ENCODE measurements around the gene SLC2A2. TPM values are rescaled to one million over a fixed set of nuclear protein-coding genes. Genes with fewer than 3 reads are reported as not detected.
A peak's percentile ranks its signal among the peaks of the same experiment; 100 is the strongest.
"Not testable (repeated sequence)": the region's sequence is repeated elsewhere in the genome, so short reads cannot be mapped to it uniquely, and the experiment has no call there.

The SLC2A2 gene
- total RNA-seq, 2 donors from 2014 or later, result not detected

DNA sequence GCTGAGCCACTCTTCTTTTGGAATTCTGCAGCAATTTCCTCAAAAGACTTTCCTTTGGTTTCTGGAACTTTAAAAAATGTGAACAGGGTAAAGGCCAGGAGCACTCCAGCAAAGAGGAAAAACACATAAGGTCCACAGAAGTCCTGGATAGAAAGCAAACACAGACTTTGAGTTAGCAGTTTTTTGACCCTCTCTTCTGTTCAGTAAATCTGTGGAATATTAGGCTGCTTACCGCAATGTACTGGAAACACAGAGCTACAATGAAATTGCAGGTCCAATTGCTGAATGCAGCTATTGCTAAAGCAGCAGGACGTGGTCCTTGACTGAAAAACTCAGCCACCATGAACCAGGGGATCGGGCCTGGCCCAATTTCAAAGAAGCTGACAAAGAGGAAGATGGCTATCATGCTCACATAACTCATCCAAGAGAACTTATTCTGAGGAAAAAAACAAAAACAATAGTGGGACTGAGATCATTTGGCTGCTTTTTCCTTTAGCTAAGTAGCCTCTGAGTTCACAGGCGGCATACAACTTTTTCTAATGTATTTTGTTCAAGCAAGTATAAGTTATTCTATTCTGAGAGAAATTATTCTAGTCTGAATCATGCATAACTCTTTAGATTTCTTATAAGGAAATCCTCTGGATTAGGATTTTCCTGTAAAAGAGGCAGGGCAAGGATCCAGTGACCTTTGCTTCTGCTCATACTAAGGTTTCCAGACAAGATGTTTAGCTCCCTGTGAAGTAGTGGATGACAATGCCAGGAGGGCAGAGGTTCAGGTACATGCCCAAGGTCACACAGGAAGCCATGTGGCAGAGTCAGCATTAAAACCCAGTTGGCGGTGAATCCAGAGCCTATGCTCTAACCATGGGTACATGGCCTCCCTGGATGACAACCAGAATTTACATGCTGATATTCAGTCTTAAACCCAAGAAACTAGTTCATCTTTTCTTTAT, 28.3 kb downstream of the SLC2A2 start:
- ATAC-seq (peak; percentile 65), DNase-seq (peak in 1 of 2 donors; percentile 31)
- intact Hi-C loops (cut with DNase I, micrococcal nuclease), result no loop called here

DNA sequence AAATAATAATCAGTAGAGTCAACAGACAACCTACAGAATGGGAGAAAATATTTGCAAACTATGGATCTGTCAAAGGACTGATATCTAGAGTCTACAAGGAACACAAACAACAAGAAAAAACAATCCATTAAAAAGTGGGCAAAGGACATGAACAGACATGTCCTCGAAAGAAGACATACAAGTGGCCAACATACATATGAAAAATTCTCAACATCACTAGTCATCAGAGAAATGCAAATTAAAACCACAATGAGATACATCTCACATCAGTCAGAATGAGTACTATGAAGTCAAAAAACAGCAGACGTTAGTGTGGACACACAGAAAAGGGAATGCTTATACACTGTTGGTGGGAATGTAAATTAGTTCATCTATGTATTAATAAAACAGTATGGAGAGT, 33.7 kb downstream of the SLC2A2 start:
- intact Hi-C loops (cut with DNase I, micrococcal nuclease), result no loop called here
- DNase-seq (no peak), ATAC-seq (no peak)

DNA sequence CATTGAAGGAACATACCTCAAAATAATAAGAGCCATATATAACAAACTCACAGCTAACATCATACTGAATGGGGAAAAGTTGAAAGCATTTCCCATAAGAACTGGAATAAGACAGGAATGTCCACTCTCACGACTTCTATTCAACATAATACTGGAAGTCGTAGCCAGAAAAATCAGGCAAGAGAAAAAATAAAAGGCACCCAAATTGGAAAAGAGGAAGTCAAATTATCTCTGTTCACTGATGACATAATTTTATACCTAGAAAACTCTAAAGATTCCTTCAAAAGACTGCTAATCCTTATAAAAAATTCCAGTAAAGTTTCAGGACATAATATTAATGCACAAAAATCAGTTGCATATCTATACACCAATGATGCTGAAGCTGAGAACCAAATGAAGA, 34.9 kb downstream of the SLC2A2 start:
- DNase-seq (no peak), ATAC-seq (no peak)
- intact Hi-C loops (cut with DNase I, micrococcal nuclease), result no loop called here

DNA sequence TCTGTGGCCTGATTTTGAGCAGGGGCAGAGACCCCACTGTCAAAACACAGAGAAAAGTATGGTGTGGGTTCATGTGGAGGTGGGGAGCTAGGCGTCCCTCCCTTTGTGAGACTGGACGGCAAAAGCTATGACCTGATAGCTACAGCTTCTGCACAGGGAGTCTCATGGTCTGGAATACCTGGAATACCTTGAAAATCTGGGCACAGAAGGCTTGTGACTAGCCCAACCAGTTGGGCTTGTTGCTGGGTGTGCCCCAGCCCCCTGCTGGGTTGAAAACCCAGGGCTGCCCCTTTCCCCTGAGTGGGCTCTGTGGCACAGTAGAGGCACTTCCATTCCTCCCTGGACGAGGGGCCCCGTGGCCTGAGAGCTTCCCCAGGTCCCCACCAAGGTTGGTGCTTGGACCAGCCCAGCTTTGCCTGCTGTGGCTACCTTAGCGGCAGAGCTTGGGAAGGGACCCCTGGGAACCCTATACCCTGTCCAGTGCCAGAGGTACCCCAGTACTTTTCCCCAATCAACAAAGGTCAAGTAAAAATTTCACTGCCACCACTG, 37.3 kb downstream of the SLC2A2 start:
- DNase-seq (no peak), ATAC-seq (no peak)
- intact Hi-C loops (cut with DNase I, micrococcal nuclease), result no loop called here

DNA sequence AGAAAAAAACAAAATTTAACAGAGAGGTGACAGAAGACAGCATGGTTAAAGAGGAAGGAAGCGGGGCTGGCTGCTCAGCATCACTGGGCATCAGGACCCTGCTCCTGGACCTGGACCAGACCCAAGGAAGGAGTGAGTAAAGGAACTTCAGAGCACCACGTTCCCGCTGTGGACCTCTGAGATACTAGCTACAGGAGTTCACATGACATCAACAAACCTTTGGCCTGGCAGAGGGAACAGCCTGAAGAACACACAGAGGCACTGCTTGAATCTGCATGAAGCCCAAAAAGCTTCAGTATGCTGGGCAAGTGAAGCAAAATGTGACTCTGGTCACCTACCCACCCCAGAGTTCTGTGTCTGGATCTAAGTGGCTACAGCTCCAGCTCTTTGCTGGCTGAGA, 38.1 kb downstream of the SLC2A2 start:
- intact Hi-C loops (cut with DNase I, micrococcal nuclease), result no loop called here
- DNase-seq (no peak), ATAC-seq (no peak)

DNA sequence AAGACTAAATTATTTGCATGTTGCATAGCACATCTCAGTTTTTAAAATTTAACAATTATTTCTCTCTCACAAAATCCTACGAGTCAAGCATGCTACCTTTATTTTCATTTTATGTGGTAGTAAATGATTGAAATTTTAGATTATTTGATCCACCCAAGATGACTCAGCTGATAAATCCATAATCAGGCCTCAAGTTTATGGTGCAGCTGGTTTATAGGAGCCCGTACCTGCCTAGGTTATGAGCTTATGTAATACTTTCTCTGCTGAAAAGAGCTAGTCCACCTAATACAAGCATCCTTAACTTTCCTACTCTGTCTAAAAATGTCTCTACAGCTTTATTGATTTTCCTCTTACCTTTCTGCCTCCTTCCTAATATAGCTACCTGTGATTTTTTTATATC, 41.2 kb downstream of the SLC2A2 start:
- ATAC-seq, result peak; percentile 99
- intact Hi-C loops (cut with DNase I, micrococcal nuclease), result no loop called here
- DNase-seq, result no peak

DNA sequence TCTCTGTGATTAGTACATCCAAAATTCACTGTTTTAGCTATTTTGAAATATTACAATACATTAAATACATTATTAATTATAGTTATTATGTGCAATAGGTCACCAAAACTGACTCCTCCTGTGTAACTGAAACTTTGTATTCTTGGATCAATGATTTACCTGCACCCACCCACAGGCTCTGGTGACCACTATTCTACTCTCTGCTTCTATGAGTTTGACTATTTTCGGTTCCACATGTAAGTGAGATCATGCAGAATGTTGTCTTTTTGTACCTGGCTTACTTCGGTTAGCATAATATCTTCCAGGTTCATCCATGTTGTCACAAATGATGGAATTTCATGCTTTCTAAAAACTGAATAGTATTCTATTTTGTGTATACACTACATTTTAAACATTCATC, 43.8 kb downstream of the SLC2A2 start:
- no peak for DNase-seq
- intact Hi-C loops (cut with DNase I, micrococcal nuclease), result no loop called here
- no peak for ATAC-seq

DNA sequence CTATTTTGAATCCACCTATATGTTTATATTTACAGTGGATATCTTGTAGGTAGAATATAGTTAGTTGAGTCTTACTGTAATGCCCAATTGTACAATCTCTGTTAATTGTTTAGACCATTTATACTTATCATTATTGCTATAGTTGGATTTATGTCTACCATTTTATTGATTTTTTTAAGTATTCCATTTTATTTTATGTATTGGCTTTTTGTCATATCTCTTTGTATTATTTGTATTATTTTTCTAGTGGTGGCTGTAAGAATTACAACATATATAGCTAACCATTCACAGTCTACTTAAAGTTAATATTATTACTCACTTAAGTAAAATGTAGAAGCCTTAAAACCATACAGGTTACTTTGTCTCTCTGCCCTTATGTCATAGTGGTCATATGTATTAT, 46.1 kb downstream of the SLC2A2 start:
- intact Hi-C loops (cut with DNase I, micrococcal nuclease), result no loop called here
- DNase-seq, result no peak
- no peak for ATAC-seq

DNA sequence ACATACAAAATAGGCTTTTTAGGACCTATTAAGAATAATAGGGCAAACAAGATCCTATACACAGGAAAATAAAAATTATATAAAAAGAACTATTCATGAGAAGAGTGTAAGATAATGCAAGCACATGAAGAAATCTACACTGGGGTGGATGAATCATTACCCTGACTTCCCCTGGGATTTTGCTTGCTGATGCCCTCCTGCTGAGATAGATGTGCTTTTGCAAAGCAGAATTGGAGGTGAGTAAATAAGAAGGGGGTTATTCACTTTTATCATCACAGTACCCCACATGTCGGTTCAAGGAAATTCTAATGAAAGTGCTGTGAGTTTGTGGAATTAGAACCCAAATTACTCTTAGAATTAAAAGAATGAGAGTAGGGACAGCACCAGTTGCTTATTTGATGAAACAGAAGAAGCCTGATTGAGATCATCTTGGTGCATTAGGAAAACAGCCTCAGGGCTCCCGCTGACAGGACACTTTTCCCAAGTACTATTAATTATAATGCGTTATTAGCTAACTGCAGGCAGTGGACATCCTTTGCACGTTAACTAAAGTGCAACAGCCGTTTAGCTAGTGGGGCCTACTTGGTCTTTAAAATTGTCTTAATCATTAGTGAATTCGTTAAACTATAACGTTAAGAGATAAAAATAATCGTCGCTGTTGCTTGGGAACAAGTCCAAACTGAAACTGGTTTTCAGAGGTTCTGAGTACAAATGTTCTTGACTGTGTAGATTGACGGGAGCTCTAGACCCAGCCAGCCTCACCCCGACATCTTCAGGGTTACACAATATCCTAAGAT, 48.4 kb downstream of the SLC2A2 start:
- ATAC-seq (no peak), DNase-seq (no peak)
- intact Hi-C loops (cut with DNase I, micrococcal nuclease), result no loop called here

DNA sequence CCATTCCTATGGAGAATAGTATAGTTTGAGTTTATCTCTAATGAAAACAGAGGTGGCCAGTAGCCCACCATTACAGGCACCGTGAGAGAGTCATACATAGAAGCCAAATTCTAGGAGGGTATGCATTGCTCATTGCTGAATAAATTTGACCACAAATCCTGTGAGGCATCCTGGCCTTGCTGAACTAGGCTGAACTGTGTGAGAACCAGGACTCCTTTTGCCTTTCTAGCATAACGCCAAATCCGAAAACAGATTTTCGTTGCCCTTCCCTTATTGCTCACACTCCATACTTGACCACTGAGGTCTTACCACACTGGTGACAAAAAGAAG, 50.4 kb downstream of the SLC2A2 start:
- ATAC-seq, result no peak
- DNase-seq, result no peak
- intact Hi-C loops (cut with DNase I, micrococcal nuclease), result no loop called here

DNA sequence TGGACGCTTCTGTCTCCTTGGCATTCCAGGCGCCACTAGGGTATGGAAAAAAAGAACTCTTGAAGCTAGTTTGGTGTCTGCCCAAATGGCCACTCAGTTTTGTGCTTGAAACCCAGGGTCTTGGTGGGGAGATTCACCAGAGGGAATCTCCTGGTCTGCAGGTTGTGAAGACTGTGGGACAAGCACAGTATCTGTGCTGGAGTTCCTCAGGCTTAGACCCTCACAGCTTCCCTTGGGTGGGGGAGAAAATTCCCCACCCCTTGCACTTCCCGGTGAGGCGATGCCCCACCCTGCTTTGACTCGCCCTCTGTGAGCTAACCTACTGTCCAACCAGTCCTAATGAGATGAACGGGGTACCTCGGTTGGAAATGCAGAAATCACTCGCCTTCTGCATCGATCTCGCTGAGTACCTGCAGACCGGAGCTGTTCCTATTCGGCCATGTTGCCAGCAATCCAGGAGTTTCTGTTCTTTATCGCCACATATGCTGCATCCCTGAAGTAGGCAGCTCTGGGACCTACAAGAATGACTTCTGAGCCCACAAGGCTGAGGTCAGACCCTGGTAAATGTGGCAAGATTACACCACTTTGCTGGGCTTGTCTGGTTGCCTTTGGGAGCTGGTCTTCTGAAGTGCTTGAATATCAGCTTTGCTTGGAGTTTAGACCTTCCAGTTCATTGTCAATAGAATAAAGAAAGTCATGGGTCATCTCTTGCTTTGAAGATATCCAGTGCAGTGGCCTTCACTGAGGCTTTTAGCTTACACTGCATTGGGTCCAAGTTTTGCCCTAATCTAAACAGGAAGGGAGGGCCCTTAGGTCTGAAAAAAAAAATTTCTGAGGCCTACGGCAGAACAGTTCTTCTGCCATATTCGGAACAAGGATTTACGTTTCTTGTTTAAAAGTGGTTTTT, 51.0 kb downstream of the SLC2A2 start:
- no peak for DNase-seq
- intact Hi-C loops (cut with DNase I, micrococcal nuclease), result no loop called here
- ATAC-seq, result no peak

DNA sequence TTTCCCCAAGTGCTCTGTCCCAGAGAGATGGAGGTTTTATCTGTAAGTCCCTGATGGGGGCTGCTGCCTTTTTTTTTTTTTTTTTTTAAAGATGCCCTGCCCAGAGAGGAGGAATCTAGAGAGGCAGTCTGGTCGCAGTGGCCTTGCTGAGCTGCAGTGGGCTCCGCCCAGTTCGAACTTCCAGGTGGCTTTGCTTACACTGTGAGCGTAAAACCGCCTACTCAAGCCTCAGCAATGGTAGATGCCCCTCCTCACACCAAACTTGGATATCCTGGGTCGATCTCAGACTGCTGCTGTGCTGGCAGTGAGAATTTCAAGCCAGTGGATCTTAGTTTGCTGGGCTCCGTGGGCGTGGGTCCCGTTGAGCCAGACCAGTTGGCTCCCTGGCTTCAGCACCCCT, 51.6 kb downstream of the SLC2A2 start:
- DNase-seq, result no peak

DNA sequence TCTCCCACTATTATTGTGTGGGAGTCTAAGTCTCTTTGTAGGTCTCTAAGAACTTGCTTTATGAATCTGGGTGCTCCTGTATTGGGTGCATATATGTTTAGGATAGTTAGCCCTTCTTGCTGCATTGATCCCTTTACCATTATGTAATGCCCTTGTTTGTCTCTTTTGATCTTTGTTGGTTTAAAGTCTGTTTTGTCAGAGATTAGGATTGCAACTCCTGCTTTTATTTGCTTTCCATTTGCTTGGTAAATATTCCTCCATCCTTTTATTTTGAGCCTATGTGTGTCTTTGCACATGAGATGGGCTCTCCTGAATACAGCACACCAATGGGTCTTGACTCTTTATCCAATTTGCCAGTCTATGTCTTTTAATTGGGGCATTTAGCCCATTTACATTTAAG, 53.6 kb downstream of the SLC2A2 start:
- ATAC-seq; DNase-seq; intact Hi-C loops (cut with DNase I, micrococcal nuclease): not testable (repeated sequence)

More for the DNA sequence above, 51.6 kb downstream of the SLC2A2 start:
- no peak for ATAC-seq
- intact Hi-C loops (cut with DNase I, micrococcal nuclease), result no loop called here

DNA sequence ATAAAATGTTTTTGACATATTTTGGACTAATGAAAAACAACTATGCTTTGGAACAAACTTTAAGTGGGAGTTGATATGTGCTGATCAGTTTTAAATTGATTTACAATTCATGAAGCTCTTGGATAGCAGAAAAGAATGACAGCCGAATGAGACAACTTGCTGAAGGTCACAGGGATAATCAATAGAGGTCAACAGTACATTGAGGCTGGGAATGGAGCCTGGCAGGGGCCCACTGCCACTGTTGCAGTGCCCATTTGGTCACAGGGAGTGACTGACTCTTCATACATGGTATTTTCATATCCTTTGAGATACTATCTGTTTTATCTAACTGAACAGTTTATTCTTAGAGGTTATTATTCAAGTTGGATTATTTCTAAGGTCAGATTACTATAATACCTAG, 59.4 kb downstream of the SLC2A2 start:
- DNase-seq, result no peak
- intact Hi-C loops (cut with DNase I, micrococcal nuclease), result loop anchor here in 1 of 2 donors (10.0 kb wide), 1 partner anchor 598 kb away; no protein-coding TSS in a partner anchor

DNA sequence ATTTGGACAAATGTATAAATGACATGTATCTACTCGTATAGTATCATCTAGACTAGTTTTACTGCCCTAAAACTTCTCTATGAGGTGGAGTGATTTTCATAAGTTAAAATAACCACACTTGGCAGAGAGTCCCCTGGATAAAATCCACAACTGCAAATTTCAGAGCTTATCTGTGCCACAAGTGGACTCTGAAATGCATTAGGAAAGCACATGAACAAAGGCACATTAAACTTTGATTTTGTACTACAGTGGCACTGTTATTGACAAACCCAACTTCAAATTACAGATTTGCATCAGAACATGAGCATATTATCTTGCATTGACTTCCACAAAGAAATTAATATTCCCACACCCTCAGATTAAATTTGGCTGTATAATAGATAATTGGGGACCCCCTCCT, 60.0 kb downstream of the SLC2A2 start:
- ATAC-seq (no peak), DNase-seq (no peak)
- intact Hi-C loops (cut with DNase I, micrococcal nuclease), result loop anchor here in 1 of 2 donors (10.0 kb wide), 1 partner anchor 598 kb away; no protein-coding TSS in a partner anchor

More for the DNA sequence above, 59.4 kb downstream of the SLC2A2 start:
- no peak for ATAC-seq

DNA sequence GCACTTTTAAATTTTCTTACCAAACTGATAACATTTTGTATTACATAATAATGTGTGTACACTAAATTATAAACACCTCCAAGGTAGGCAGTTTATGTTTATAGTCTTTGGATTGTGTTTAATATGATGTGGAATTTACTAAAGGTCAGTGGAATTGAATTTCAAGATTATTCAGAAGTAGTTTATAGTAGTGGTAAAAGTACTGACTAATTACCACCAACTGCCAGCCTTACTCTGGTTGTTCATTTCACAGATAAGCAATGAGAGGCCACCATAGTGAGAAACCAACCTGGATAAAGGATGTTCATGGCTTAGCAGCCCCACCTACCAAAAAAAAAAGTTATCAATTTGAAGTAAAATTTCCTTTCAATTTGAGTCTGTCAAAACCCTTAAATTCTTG, 64.1 kb downstream of the SLC2A2 start:
- DNase-seq, result no peak

DNA sequence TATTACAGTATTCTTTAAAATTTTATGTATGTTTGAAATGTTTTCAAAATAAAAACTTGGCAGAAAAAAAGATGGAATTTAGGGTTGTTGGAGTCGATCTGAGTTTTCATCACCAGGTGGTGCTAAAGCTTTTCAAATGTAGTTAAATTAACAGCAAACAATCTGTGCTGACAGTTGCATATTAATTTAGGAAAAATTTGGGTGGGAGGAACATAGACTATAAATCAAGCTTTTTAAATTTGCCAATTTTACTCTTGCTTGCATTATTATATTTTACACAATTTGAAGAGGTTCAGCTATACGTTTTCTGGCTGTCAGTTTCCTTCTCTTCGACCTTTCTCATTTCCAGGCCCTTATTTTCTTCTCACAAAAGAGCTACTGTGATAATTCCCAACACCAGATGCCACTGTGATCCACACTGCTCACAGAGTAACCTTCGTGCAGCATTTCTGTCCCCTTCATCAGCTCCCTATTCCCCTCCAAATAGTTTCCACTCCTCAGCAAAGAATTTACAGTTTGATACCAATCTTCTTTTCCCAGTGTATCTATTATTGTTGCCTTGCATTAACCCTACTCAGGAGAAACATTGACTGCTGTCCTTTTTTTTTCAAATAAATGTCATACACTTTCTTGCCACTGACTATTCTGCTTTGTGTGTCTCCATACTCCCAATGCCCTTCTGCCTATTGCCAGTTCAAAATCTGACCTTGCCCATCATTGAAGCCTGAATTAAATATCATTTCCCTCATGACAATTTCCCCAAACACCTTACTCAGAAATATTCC, 64.7 kb downstream of the SLC2A2 start:
- intact Hi-C loops (cut with DNase I, micrococcal nuclease), result loop anchor here (5.0 to 10.0 kb wide), 2 partner anchors 603 to 605 kb away; no protein-coding TSS in a partner anchor
- peak; percentile 63 for ATAC-seq
- no peak for DNase-seq

More for the DNA sequence above, 64.1 kb downstream of the SLC2A2 start:
- ATAC-seq, result peak; percentile 88
- intact Hi-C loops (cut with DNase I, micrococcal nuclease), result loop anchor here (5.0 to 10.0 kb wide), 2 partner anchors 602 to 605 kb away; no protein-coding TSS in a partner anchor

DNA sequence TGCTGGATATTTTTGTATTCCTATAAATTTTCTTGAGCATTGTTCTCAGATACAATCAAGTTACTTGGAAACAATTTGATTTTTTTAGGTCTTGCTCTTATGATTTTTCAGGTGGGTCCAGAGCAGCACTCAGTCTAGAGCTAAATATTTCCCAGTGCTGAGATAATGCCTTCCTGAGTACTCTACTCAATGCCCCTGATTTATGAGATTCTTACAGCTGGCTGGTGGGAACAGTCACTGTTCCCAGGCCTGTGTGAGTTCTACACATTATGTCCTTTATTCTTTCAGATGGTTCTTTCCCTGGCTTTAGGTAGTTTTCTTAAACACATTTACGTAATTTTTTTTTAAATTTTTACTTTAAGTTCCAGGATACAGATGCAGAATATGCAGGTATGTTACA, 67.1 kb downstream of the SLC2A2 start:
- no peak for ATAC-seq
- intact Hi-C loops (cut with DNase I, micrococcal nuclease), result no loop called here
- no peak for DNase-seq
